ENCODE measurements around the gene CSRP2. TPM values are rescaled to one million over a fixed set of nuclear protein-coding genes. Genes with fewer than 3 reads are reported as not detected.
A peak's percentile ranks its signal among the peaks of the same experiment; 100 is the strongest.

CSRP2 gene
- total RNA-seq, 1 experiment from 2014 or later: 158 TPM

DNA sequence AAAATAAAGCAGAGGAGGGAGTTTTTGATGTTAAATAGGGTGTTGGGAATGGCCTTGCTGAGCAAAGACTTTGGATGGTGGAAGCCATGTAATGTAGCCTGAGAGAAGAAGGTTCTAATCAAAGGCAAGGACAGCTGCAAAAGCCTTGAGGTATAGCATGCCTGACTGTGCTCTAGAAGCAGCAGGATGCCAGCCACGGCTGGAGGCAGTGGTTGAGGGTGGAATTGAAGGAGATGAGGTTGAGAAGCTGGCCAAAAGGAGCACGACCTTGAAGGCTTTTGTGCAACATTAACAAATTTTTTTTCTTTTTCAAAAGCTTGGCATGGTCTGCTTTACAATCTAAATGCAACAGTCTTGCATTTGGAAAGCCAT, 42.3 kb upstream of the CSRP2 start:
- no peaks in the 10 kb centered on the region for H4K20me1 ChIP-seq (ENCODE audit: control insufficient read depth, insufficient read depth, insufficient read length)
- H3K9me3 ChIP-seq (ENCODE audit: control insufficient read depth, low read depth, low read length): no peaks in the 10 kb centered on the region
- H2BK15ac ChIP-seq (ENCODE audit: low read depth, low read length): no peak overlapping the region
- no peak overlapping the region for H3K14ac ChIP-seq (ENCODE audit: insufficient read depth, low read length)
- H2BK12ac ChIP-seq (ENCODE audit: insufficient read length, low read depth, low read length): no peak overlapping the region
- H3K23me2 ChIP-seq (ENCODE audit: insufficient read length, low read depth, low read length, poor library complexity, severe bottlenecking): peaks cover 2% of the 10 kb centered on the region
- peak overlapping the region; percentile 6 for H3K27ac ChIP-seq (ENCODE audit: insufficient read length, low read depth, low read length)
- no peak overlapping the region for H3K4me3 Mint-ChIP-seq
- H3K9me3 Mint-ChIP-seq: no peaks in the 10 kb centered on the region
- H3K27me3 Mint-ChIP-seq (ENCODE audit: low read depth): no peaks in the 10 kb centered on the region
- no peak overlapping the region for H3T11ph ChIP-seq (ENCODE audit: low read length)
- H3K36me3 Mint-ChIP-seq (ENCODE audit: insufficient read depth in 1 of 3, low read depth in 3 of 3): no peaks in the 10 kb centered on the region
- H2AK5ac ChIP-seq (ENCODE audit: insufficient read length, low read length): no peak overlapping the region
- H3K79me1 ChIP-seq (ENCODE audit: insufficient read depth, low read depth, low read length, poor library complexity, severe bottlenecking): no peaks in the 10 kb centered on the region
- no peak overlapping the region for H4K91ac ChIP-seq (ENCODE audit: insufficient read length, low read depth, low read length)
- no peak overlapping the region for H2BK20ac ChIP-seq (ENCODE audit: low read depth, low read length, poor library complexity, severe bottlenecking)
- H3K4me1 Mint-ChIP-seq: peaks cover 26 to 28% of the 10 kb centered on the region in 2 experiments
- no peak overlapping the region for H3K56ac ChIP-seq (ENCODE audit: insufficient read length, low read depth, low read length)
- no peak overlapping the region for H3K18ac ChIP-seq (ENCODE audit: insufficient read length, low read depth, low read length)
- H2AFZ ChIP-seq (ENCODE audit: low read length): peak overlapping the region; percentile 78
- H4K8ac ChIP-seq (replicated peaks; ENCODE audit: insufficient read length, low read depth, low read length): no peak overlapping the region
- H3K4me2 ChIP-seq (ENCODE audit: insufficient read depth, insufficient read length, low read length): no peak overlapping the region
- no peak overlapping the region for H3K23ac ChIP-seq (ENCODE audit: insufficient read length, low read depth, low read length)
- no CpG with 5 or more reads among the region's 2 CpGs for WGBS (ENCODE audit: extremely low coverage, insufficient read length, low lambda C conversion rate)
- H4K5ac ChIP-seq (ENCODE audit: insufficient read length, low read depth, low read length): no peak overlapping the region
- no peaks in the 10 kb centered on the region for H3K79me2 ChIP-seq (ENCODE audit: insufficient read depth, low read length)
- DNase-seq: no peak
- no peak overlapping the region for H2BK120ac ChIP-seq (ENCODE audit: low read depth, low read length, poor library complexity, severe bottlenecking)
- H3K4me1 ChIP-seq (ENCODE audit: insufficient read depth, low read length): peaks cover 16% of the 10 kb centered on the region
- H2BK5ac ChIP-seq (ENCODE audit: insufficient read length, low read length): no peak overlapping the region
- TF ChIP-seq CTCF (conservative IDR thresholded peaks at IDR 0.05): no peak
- H3K9ac ChIP-seq (ENCODE audit: extremely low read depth, insufficient read length, low read length): no peak overlapping the region
- H3K27ac Mint-ChIP-seq: peak overlapping the region in 1 of 3 experiments; percentile 66; a peak in 1 of 7 replicates
- H3K4ac ChIP-seq (ENCODE audit: low read depth, low read length): no peak overlapping the region
- H3K27me3 ChIP-seq (ENCODE audit: insufficient read depth, low read length): no peaks in the 10 kb centered on the region

Measured in H9 (cell line).